ENCODE results near the gene PLEKHH2. TPM values are rescaled to one million over a fixed set of nuclear protein-coding genes. Genes with fewer than 3 reads are reported as not detected.

Gene PLEKHH2
- total and polyA plus RNA-seq, 2 of the 13 experiments (the other 11 are each of a cell fraction or from before 2014, with no cell fraction given): 1.1 to 3.0 TPM

DNA sequence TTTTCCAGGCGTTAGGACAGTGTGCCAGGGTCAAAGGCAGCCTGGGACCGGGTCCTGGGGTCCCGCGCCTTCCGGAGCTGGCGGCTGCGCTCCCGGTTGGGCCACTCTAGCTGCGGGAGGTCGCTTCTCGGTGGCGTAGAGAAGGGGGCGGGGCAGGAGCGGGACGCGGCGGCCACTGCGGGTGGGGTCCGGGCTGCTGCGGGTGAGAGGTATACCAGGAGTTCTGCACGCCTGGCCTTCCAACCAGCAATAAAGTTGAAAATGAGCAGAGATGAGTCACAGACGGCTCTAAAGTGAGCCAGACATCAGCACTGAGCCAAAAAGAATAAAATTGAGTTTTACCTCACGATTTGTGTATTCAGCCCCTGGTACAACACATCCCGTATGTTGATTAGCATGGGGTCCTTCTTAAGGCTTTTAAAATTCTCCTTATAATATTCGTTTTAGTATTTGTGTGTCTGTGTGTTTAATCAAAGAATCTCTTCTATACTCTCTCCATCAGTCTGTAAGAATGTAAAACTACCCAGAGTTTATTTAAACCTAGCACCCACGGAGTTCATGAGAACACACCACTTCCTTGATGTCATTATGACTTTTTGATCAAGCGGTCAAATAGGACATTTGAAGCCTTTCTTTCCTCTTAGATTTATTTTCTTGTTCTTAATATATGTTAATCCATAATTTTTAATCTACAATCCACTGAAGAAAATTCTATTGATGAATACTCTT lies 39.4 kb downstream of the PLEKHH2 start, which contains the start of gene C1GALT1C1L (continued):
- TF ChIP-seq, protein P1, sequence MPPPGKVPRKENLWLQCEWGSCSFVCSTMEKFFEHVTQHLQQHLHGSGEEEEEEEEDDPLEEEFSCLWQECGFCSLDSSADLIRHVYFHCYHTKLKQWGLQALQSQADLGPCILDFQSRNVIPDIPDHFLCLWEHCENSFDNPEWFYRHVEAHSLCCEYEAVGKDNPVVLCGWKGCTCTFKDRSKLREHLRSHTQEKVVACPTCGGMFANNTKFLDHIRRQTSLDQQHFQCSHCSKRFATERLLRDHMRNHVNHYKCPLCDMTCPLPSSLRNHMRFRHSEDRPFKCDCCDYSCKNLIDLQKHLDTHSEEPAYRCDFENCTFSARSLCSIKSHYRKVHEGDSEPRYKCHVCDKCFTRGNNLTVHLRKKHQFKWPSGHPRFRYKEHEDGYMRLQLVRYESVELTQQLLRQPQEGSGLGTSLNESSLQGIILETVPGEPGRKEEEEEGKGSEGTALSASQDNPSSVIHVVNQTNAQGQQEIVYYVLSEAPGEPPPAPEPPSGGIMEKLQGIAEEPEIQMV (CRISPR knock-in tag; IDR thresholded peaks at IDR 0.05; ENCODE audit: low read depth): no peak
- TF ChIP-seq ZMYM3 (CRISPR knock-in tag; IDR thresholded peaks at IDR 0.05): 0 out of 2 replicates have a peak, but pooled peaks have one; percentile 15
- peak; percentile 74; the same call in 1 of the 2 replicates for TF ChIP-seq NKX3-1 (CRISPR knock-in tag; IDR thresholded peaks at IDR 0.05)
- TF ChIP-seq ARID5B (CRISPR knock-in tag; IDR thresholded peaks at IDR 0.05): peak; percentile 59
- peak; percentile 42; the same call in 1 of the 2 replicates for TF ChIP-seq TAF1 (CRISPR knock-in tag; IDR thresholded peaks at IDR 0.05)
- peak; percentile 56; the same call in 1 of the 2 replicates for TF ChIP-seq SNAPC2 (CRISPR knock-in tag; IDR thresholded peaks at IDR 0.05)
- TF ChIP-seq SMYD3 (CRISPR knock-in tag; IDR thresholded peaks at IDR 0.05): 0 out of 2 replicates have a peak, but pooled peaks have one; percentile 52
- TF ChIP-seq GATAD1 (CRISPR knock-in tag; IDR thresholded peaks at IDR 0.05): peak; percentile 79
- TF ChIP-seq HIVEP1 (CRISPR knock-in tag; IDR thresholded peaks at IDR 0.05): peak; percentile 34; the same call in 1 of the 2 replicates
- TF ChIP-seq EHMT2 (IDR thresholded peaks at IDR 0.05; ENCODE audit: borderline replicate concordance, low read depth, low read length): peak; percentile 50; the same call in 1 of the 2 replicates
- TF ChIP-seq POLR2A (IDR thresholded peaks at IDR 0.05; ENCODE audit: insufficient read depth in 1 of 2, low read depth in 2 of 2, low read length in 2 of 2): peak in 1 of 2 experiments; percentile 58; a peak in 2 of 4 replicates
- TF ChIP-seq SMAD3 (CRISPR knock-in tag; IDR thresholded peaks at IDR 0.05): peak; percentile 48; the same call in 1 of the 2 replicates
- no peak for TF ChIP-seq SOX6 (IDR thresholded peaks at IDR 0.05)
- peak; percentile 41 for TF ChIP-seq SOX6 (CRISPR knock-in tag; IDR thresholded peaks at IDR 0.05)
- TF ChIP-seq MAZ (IDR thresholded peaks at IDR 0.05; ENCODE audit: borderline replicate concordance, low read depth, low read length): 0 out of 2 replicates have a peak, but pooled peaks have one; percentile 40
- TF ChIP-seq MAZ (CRISPR knock-in tag; IDR thresholded peaks at IDR 0.05; ENCODE audit: low read depth): peak; percentile 76
- TF ChIP-seq ZNF274 (CRISPR knock-in tag; IDR thresholded peaks at IDR 0.05): 0 out of 2 replicates have a peak, but pooled peaks have one; percentile 35
- TF ChIP-seq ZNF101 (CRISPR knock-in tag; IDR thresholded peaks at IDR 0.05; ENCODE audit: borderline replicate concordance, low read depth): 0 out of 2 replicates have a peak, but pooled peaks have one; percentile 14
- TF ChIP-seq FOXA3 (CRISPR knock-in tag; IDR thresholded peaks at IDR 0.05): peak; percentile 42
- TF ChIP-seq SP5 (CRISPR knock-in tag; IDR thresholded peaks at IDR 0.05; ENCODE audit: borderline replicate concordance, low read depth): peak; percentile 65; the same call in 1 of the 2 replicates
- peak; percentile 49 for TF ChIP-seq TEAD3 (CRISPR knock-in tag; optimal IDR thresholded peaks at IDR 0.05; ENCODE audit: borderline replicate concordance)
- TF ChIP-seq, protein P2, sequence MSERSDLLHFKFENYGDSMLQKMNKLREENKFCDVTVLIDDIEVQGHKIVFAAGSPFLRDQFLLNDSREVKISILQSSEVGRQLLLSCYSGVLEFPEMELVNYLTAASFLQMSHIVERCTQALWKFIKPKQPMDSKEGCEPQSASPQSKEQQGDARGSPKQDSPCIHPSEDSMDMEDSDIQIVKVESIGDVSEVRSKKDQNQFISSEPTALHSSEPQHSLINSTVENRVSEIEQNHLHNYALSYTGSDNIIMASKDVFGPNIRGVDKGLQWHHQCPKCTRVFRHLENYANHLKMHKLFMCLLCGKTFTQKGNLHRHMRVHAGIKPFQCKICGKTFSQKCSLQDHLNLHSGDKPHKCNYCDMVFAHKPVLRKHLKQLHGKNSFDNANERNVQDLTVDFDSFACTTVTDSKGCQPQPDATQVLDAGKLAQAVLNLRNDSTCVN (CRISPR knock-in tag; IDR thresholded peaks at IDR 0.05; ENCODE audit: borderline replicate concordance): no peak
- TF ChIP-seq ZNF772 (CRISPR knock-in tag; IDR thresholded peaks at IDR 0.05): peak; percentile 64; the same call in 1 of the 2 replicates
- no peak for TF ChIP-seq ZEB1 (IDR thresholded peaks at IDR 0.05; ENCODE audit: insufficient replicate concordance, low read depth)
- TF ChIP-seq ZNF335 (CRISPR knock-in tag; IDR thresholded peaks at IDR 0.05): peak; percentile 67; the same call in 1 of the 2 replicates
